Muscle of back (tissue), 11 donors: ENCODE results near the gene SAFB2. TPM values are rescaled to one million over a fixed set of nuclear protein-coding genes. Genes with fewer than 3 reads are reported as not detected.
A peak's percentile ranks its signal among the peaks of the same experiment; 100 is the strongest.

Source experiments
- DNase-seq, 3 donors: peaks; one replicate each; pipeline versions ENCODE4 v3.0.0 to v3.0.0-alpha.2; 2013
- polyA plus RNA-seq, 10 donors: library from polyadenylated mRNA; unstranded; fragments of 120-200 nt; gene quantifications; one replicate each; pipeline ENCODE4 v1.2.1, GENCODE V29; 2013; ENCODE audit not compliant: insufficient read length in 10 of 10

SAFB2 gene
- polyA plus RNA-seq, 10 donors: 28.3 to 61.1 (median 42.6) TPM

- no peak for DNase-seq
Observed at GRCh38 chr19:5608291-5608690, 14.3 kb downstream of the SAFB2 start.

- DNase-seq: no peak
Observed at GRCh38 chr19:5607318-5608275, 15.0 kb downstream of the SAFB2 start.

- no peak for DNase-seq
Observed at GRCh38 chr19:5605362-5605761, 17.2 kb downstream of the SAFB2 start.

GRCh38 chr19:5603626-5604025 lies 18.9 kb downstream of the SAFB2 start:
- no peak for DNase-seq

GRCh38 chr19:5600797-5601196 lies 21.8 kb downstream of the SAFB2 start:
- DNase-seq: no peak

GRCh38 chr19:5595745-5596144 lies 26.8 kb downstream of the SAFB2 start:
- DNase-seq: no peak

- DNase-seq: no peak
Observed at GRCh38 chr19:5595129-5595528, 27.4 kb downstream of the SAFB2 start.

- no peak for DNase-seq
Observed at GRCh38 chr19:5594521-5594950, 28.0 kb downstream of the SAFB2 start.

GRCh38 chr19:5593343-5594255 lies 29.0 kb downstream of the SAFB2 start:
- DNase-seq: no peak

GRCh38 chr19:5592531-5593342 lies 29.8 kb downstream of the SAFB2 start:
- no peak for DNase-seq

- DNase-seq: no peak
Observed at GRCh38 chr19:5591476-5591875, 31.1 kb downstream of the SAFB2 start.

- no peak for DNase-seq
Observed at GRCh38 chr19:5590865-5591154, 31.8 kb downstream of the SAFB2 start.

GRCh38 chr19:5590151-5590864 lies 32.3 kb downstream of the SAFB2 start:
- no peak for DNase-seq

- DNase-seq: no peak
Observed at GRCh38 chr19:5588906-5589676, 33.5 kb downstream of the SAFB2 start.

GRCh38 chr19:5588441-5588840 lies 34.1 kb downstream of the SAFB2 start:
- no peak for DNase-seq

GRCh38 chr19:5587661-5588060 lies 34.9 kb downstream of the SAFB2 start:
- no peak for DNase-seq

- DNase-seq: no peak
Observed at GRCh38 chr19:5587071-5587455, 35.5 kb downstream of the SAFB2 start.

- DNase-seq: peak in 1 of 3 donors; percentile 32
Observed at GRCh38 chr19:5586300-5587070, 36.1 kb downstream of the SAFB2 start.

- DNase-seq: peak; percentile 32 to 62 (median 39)
Observed at GRCh38 chr19:5585461-5586299, 36.9 kb downstream of the SAFB2 start.
